ENCODE measurements around the gene KRT6B. TPM values are rescaled to one million over a fixed set of nuclear protein-coding genes. Genes with fewer than 3 reads are reported as not detected.

Gene KRT6B
- polyA plus RNA-seq, 1 donor from 2014 or later = not detected

- Histone ChIP-seq H2AFZ (ENCODE audit: low read depth, low read length) (no peak overlapping the region), H3K4me2 (ENCODE audit: low read length) (no peak overlapping the region), H3K27ac (ENCODE audit: low read length) (no peak overlapping the region), H3K79me2 (replicated peaks; ENCODE audit: insufficient read depth, low read length) (no peaks in the 10 kb centered on the region), H3K27me3 (ENCODE audit: insufficient read depth, low read depth, low read length) (no peaks in the 10 kb centered on the region), H3K9ac (ENCODE audit: low read length) (no peak overlapping the region), H4K20me1 (ENCODE audit: insufficient read depth) (no peaks in the 10 kb centered on the region), H3K4me3 (ENCODE audit: low read length) (no peak overlapping the region), H3K9me2 (ENCODE audit: insufficient read depth, low read length) (no peaks in the 10 kb centered on the region), H3F3A (ENCODE audit: insufficient read depth, low read length, poor library complexity, severe bottlenecking) (no peaks in the 10 kb centered on the region), H3K36me3 (ENCODE audit: insufficient read depth, low read length) (no peaks in the 10 kb centered on the region), H3K9me3 (ENCODE audit: low read length) (no peaks in the 10 kb centered on the region)
- TF ChIP-seq CTCF (IDR thresholded peaks at IDR 0.05; ENCODE audit: poor library complexity, severe bottlenecking) (no peak), RAD21 (conservative IDR thresholded peaks at IDR 0.05) (no peak), POLR2AphosphoS5 (IDR thresholded peaks at IDR 0.05) (no peak), MXI1 (conservative IDR thresholded peaks at IDR 0.05; ENCODE audit: poor library complexity, severe bottlenecking) (no peak), EZH2 (IDR thresholded peaks at IDR 0.05; ENCODE audit: borderline replicate concordance, insufficient read depth, low read length, poor library complexity, severe bottlenecking) (no peak), EP300 (conservative IDR thresholded peaks at IDR 0.05; ENCODE audit: poor library complexity, severe bottlenecking) (no peak), REST (IDR thresholded peaks at IDR 0.05; ENCODE audit: borderline replicate concordance) (no peak), TAF1 (IDR thresholded peaks at IDR 0.05; ENCODE audit: low read depth) (no peak), SMC3 (conservative IDR thresholded peaks at IDR 0.05; ENCODE audit: poor library complexity) (no peak)
Observed at GRCh38 chr12:52436000-52436827, 15.7 kb downstream of the KRT6B start.

GRCh38 chr12:52435659-52435999, 16.3 kb downstream of the KRT6B start:
- no peaks in the 10 kb centered on the region for H3K9me3 ChIP-seq (ENCODE audit: low read length)
- H3K79me2 ChIP-seq (replicated peaks; ENCODE audit: insufficient read depth, low read length) = no peaks in the 10 kb centered on the region
- TF ChIP-seq EZH2 (IDR thresholded peaks at IDR 0.05; ENCODE audit: borderline replicate concordance, insufficient read depth, low read length, poor library complexity, severe bottlenecking) (no peak), CTCF (IDR thresholded peaks at IDR 0.05; ENCODE audit: poor library complexity, severe bottlenecking) (no peak), EP300 (conservative IDR thresholded peaks at IDR 0.05; ENCODE audit: poor library complexity, severe bottlenecking) (no peak), MXI1 (conservative IDR thresholded peaks at IDR 0.05; ENCODE audit: poor library complexity, severe bottlenecking) (no peak), SMC3 (conservative IDR thresholded peaks at IDR 0.05; ENCODE audit: poor library complexity) (no peak), TAF1 (IDR thresholded peaks at IDR 0.05; ENCODE audit: low read depth) (no peak), POLR2AphosphoS5 (IDR thresholded peaks at IDR 0.05) (no peak), RAD21 (conservative IDR thresholded peaks at IDR 0.05) (no peak), REST (IDR thresholded peaks at IDR 0.05; ENCODE audit: borderline replicate concordance) (no peak)
- H2AFZ ChIP-seq (ENCODE audit: low read depth, low read length) = no peak overlapping the region
- H3K27me3 ChIP-seq (ENCODE audit: insufficient read depth, low read depth, low read length) = no peaks in the 10 kb centered on the region
- no peak overlapping the region for H3K4me3 ChIP-seq (ENCODE audit: low read length)
- no peak overlapping the region for H3K4me2 ChIP-seq (ENCODE audit: low read length)
- no peaks in the 10 kb centered on the region for H4K20me1 ChIP-seq (ENCODE audit: insufficient read depth)
- no peaks in the 10 kb centered on the region for H3F3A ChIP-seq (ENCODE audit: insufficient read depth, low read length, poor library complexity, severe bottlenecking)
- H3K9me2 ChIP-seq (ENCODE audit: insufficient read depth, low read length) = no peaks in the 10 kb centered on the region
- H3K36me3 ChIP-seq (ENCODE audit: insufficient read depth, low read length) = no peaks in the 10 kb centered on the region
- no peak overlapping the region for H3K27ac ChIP-seq (ENCODE audit: low read length)
- H3K9ac ChIP-seq (ENCODE audit: low read length) = no peak overlapping the region
